ENCODE results near the gene KLHL6.

Gene KLHL6

DNA sequence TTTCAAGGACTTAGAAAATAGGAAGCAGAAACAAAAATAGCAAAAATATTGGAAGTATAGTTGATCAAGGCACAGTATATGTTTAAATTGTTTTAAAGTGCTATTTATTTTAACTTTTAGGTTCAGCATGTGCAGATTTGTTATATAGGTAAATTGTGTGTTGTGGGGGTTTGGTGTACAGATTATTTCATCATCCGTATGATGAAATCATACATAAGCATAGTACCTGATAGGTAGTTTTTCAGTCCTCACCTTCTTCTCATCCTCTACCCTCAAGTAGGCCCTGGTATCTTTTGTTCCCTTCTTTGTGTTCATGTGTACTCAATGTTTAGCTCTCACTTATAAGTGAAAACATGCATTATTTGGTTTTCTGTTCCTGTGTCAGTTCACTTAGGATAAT, 50.9 kb downstream of the KLHL6 start:
- H2AFZ ChIP-seq (ENCODE audit: low read length): no peak overlapping the region
- no peak overlapping the region for H3K9ac ChIP-seq (ENCODE audit: low read length)
- no peaks in the 10 kb centered on the region for H3K9me2 ChIP-seq (replicated peaks; ENCODE audit: insufficient read depth, low read length)
- H3F3A ChIP-seq (ENCODE audit: insufficient read depth, low read length): peaks cover 7% of the 10 kb centered on the region; the same call in 1 of the 2 replicates
- H3K27ac ChIP-seq (ENCODE audit: low read length): no peak overlapping the region
- no peak overlapping the region for H3K4me2 ChIP-seq (ENCODE audit: low read depth, low read length)
- no peak for TF ChIP-seq EZH2phosphoT487 (IDR thresholded peaks at IDR 0.05; ENCODE audit: low read length)
- no peak for TF ChIP-seq EZH2 (optimal IDR thresholded peaks at IDR 0.05; ENCODE audit: low read depth, low read length)
- no peak for TF ChIP-seq CTCF (IDR thresholded peaks at IDR 0.05; ENCODE audit: low read length)
- H4K20me1 ChIP-seq (ENCODE audit: insufficient read depth, low read length): no peaks in the 10 kb centered on the region
- no peak overlapping the region for H3K4me3 ChIP-seq (ENCODE audit: low read length)
- H3K4me1 ChIP-seq (ENCODE audit: low read length): peaks cover 45% of the 10 kb centered on the region
- no peaks in the 10 kb centered on the region for H3K9me3 ChIP-seq (replicated peaks; ENCODE audit: insufficient read depth, low read length)
- H3K79me2 ChIP-seq (ENCODE audit: low read length): peaks cover 98% of the 10 kb centered on the region
- H3K36me3 ChIP-seq (replicated peaks; ENCODE audit: insufficient read depth, low read length): peaks cover 12% of the 10 kb centered on the region
- no peaks in the 10 kb centered on the region for H3K27me3 ChIP-seq (replicated peaks; ENCODE audit: insufficient read depth, low read length)
- DNase-seq: no peak

DNA sequence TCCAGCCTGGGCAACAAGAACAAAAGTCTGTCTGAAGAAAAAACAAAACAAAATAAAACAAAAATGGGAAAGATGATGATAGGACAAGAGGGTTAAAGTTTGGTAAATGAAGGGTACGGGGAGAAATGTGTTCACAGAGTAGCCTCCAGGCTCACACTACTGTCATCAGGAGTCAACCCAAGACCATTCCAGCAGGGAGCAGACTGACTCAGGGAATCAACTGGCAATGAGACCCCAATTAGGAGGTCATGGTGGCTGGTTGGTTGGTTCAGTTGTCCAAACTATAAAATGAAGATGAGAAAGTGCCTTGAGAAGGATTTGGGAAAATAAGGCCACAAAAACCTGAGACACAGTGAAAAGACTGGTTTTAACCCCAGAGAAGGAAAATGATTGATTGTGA, 51.8 kb downstream of the KLHL6 start:
- peaks cover 7% of the 10 kb centered on the region; the same call in 1 of the 2 replicates for H3F3A ChIP-seq (ENCODE audit: insufficient read depth, low read length)
- H3K4me1 ChIP-seq (ENCODE audit: low read length): peaks cover 45% of the 10 kb centered on the region
- no peak overlapping the region for H2AFZ ChIP-seq (ENCODE audit: low read length)
- no peak overlapping the region for H3K27ac ChIP-seq (ENCODE audit: low read length)
- no peak overlapping the region for H3K4me2 ChIP-seq (ENCODE audit: low read depth, low read length)
- H3K9ac ChIP-seq (ENCODE audit: low read length): no peak overlapping the region
- H3K27me3 ChIP-seq (replicated peaks; ENCODE audit: insufficient read depth, low read length): no peaks in the 10 kb centered on the region
- H3K9me3 ChIP-seq (replicated peaks; ENCODE audit: insufficient read depth, low read length): no peaks in the 10 kb centered on the region
- H3K4me3 ChIP-seq (ENCODE audit: low read length): no peak overlapping the region
- no peak for DNase-seq
- TF ChIP-seq EZH2phosphoT487 (IDR thresholded peaks at IDR 0.05; ENCODE audit: low read length) (no peak), EZH2 (optimal IDR thresholded peaks at IDR 0.05; ENCODE audit: low read depth, low read length) (no peak), CTCF (IDR thresholded peaks at IDR 0.05; ENCODE audit: low read length) (0 out of 2 replicates have a peak, but pooled peaks have one; percentile 8)
- H3K36me3 ChIP-seq (replicated peaks; ENCODE audit: insufficient read depth, low read length): peaks cover 12% of the 10 kb centered on the region
- no peaks in the 10 kb centered on the region for H4K20me1 ChIP-seq (ENCODE audit: insufficient read depth, low read length)
- no peaks in the 10 kb centered on the region for H3K9me2 ChIP-seq (replicated peaks; ENCODE audit: insufficient read depth, low read length)
- H3K79me2 ChIP-seq (ENCODE audit: low read length): peaks cover 95% of the 10 kb centered on the region

DNA sequence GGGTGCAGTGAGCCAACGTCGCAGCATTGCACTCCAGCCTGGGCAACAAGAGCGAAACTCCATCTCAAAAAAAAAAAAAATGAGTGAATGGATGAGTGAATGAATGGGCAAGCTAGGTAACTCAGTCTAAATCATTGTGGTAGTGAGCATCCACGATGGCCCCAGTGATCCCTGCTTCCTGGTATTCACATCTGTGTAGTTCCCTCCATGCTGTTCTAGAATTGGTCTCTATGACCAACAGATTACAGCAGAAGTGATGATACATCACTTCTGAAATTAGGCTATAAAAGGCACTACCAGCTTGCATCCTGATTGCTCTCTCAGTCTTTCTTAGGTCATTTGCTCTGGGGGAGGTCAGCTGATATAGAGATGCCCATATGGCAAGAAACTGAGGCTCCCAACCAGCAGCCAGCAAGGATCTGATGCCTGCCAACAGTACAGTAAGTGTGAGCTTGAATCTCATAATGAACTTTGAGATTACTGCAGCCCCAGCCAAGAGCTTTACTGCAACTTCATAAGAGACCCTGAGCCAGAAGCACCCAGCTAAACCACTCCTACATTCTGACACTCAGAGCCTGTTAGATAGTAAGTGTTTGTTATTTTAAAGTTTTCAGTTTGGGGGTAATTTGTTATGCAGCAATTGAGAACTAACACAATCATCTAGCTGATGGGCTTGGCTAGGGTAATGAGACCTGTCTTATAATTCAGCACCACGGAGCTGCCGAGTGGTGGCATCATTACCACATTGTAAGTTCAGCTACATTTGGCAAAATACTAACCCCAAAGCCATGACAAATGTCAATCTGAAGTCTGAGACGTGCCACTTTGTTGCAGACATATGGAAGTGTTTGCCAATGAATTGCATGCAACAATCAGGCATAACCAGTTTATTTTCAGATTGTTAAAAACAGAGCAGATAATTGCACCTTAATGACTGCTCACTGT, 53.0 kb downstream of the KLHL6 start:
- no peaks in the 10 kb centered on the region for H3K9me3 ChIP-seq (replicated peaks; ENCODE audit: insufficient read depth, low read length)
- no peaks in the 10 kb centered on the region for H4K20me1 ChIP-seq (ENCODE audit: insufficient read depth, low read length)
- H3K36me3 ChIP-seq (replicated peaks; ENCODE audit: insufficient read depth, low read length): peaks cover 4% of the 10 kb centered on the region; the same call in 1 of the 2 replicates
- TF ChIP-seq EZH2phosphoT487 (IDR thresholded peaks at IDR 0.05; ENCODE audit: low read length) (no peak), CTCF (IDR thresholded peaks at IDR 0.05; ENCODE audit: low read length) (peak; percentile 82)
- no peak overlapping the region for H2AFZ ChIP-seq (ENCODE audit: low read length)
- H3K9ac ChIP-seq (ENCODE audit: low read length): no peak overlapping the region
- peaks cover 7% of the 10 kb centered on the region; the same call in 1 of the 2 replicates for H3F3A ChIP-seq (ENCODE audit: insufficient read depth, low read length)
- peaks cover 90% of the 10 kb centered on the region for H3K79me2 ChIP-seq (ENCODE audit: low read length)
- DNase-seq: peak; percentile 84
- H3K4me2 ChIP-seq (ENCODE audit: low read depth, low read length): 0 out of 2 replicates have a peak overlapping the region, but pooled peaks have one; percentile 1
- H3K27ac ChIP-seq (ENCODE audit: low read length): peak overlapping the region; percentile 22; the same call in 1 of the 2 replicates
- H3K9me2 ChIP-seq (replicated peaks; ENCODE audit: insufficient read depth, low read length): no peaks in the 10 kb centered on the region
- no peaks in the 10 kb centered on the region for H3K27me3 ChIP-seq (replicated peaks; ENCODE audit: insufficient read depth, low read length)
- H3K4me1 ChIP-seq (ENCODE audit: low read length): peaks cover 36% of the 10 kb centered on the region
- H3K4me3 ChIP-seq (ENCODE audit: low read length): no peak overlapping the region
